Adrenal gland (tissue), 12 donors: ENCODE measurements around the gene RPIA. TPM values are rescaled to one million over a fixed set of nuclear protein-coding genes. Genes with fewer than 3 reads are reported as not detected.
"Not testable (repeated sequence)": the region's sequence is repeated elsewhere in the genome, so short reads cannot be mapped to it uniquely, and the experiment has no call there.

Experiments used
- DNase-seq, 7 donors: peaks; one replicate each; pipeline ENCODE4 v3.0.0-alpha.2; 2019 to 2020
- H3K27ac ChIP-seq, 5 donors: fragments of 200-600 bp; sonication (generic) in 4 of 5; 1 replicate in 3 of 5; 2 replicates in 2 of 5; pipeline versions ENCODE4 v1.5.1 to v1.8.0; 2016 to 2020; ENCODE audit warnings: mild to moderate bottlenecking in 1 of 5
- H3K27me3 ChIP-seq: fragments of 200-600 bp; 2 replicates; pipeline ENCODE4 v1.8.0; 2021
- H3K36me3 ChIP-seq, 2 donors: fragments of 200-600 bp; replicated peaks in 1 of 2; 1 replicate in 1 of 2; 2 replicates in 1 of 2; pipeline versions ENCODE4 v1.5.1 to v1.8.0; 2018 to 2022
- H3K4me1 ChIP-seq, 2 donors: fragments of 200-600 bp; replicated peaks in 1 of 2; 1 replicate in 1 of 2; 2 replicates in 1 of 2; pipeline versions ENCODE4 v1.5.1 to v1.8.0; 2018 to 2021
- H3K4me3 ChIP-seq, 4 donors: fragments of 200-600 bp; sonication (generic) in 3 of 4; one replicate each; pipeline ENCODE4 v1.5.1; 2016 to 2018
- H3K9me3 ChIP-seq, 3 donors: fragments of 200-600 bp; sonication (generic) in 1 of 3; replicated peaks in 1 of 3; 1 replicate in 2 of 3; 2 replicates in 1 of 3; pipeline versions ENCODE4 v1.5.1 to v1.8.0; 2016 to 2021
- POLR2A ChIP-seq, 2 donors: fragments of 450-650 bp; IDR thresholded peaks; one replicate each; pipeline ENCODE4 v1.6.1; 2017; ENCODE audit warnings: antibody characterized with exemption in 2 of 2, mild to moderate bottlenecking in 2 of 2, moderate library complexity in 1 of 2
- WGBS, 4 donors: extraction: QIAGEN DNeasy Blood & Tissue Kit in 2 of 4; methylation state at CpG; one replicate each; pipeline versions ENCODE4 v1.1.5 to v1.1.7; 2013 to 2017; 5-methylcytosine and 5-hydroxymethylcytosine counted together
- intact Hi-C, 2 donors: fragments of 100-400 bp; cut with DNase I; formaldehyde crosslinking; loops; one replicate each; pipeline versions ENCODE4 v1.14.1 to v1.15.0; 2022 to 2023
- polyA plus RNA-seq, 3 donors: library from polyadenylated mRNA; stranded (reverse); fragments of 200-250 nt in 2 of 3; fragments of 350-450 nt in 1 of 3; fragmentation: Illumina TruSeq in 1 of 3; extraction: RNeasy Lipid Tissue Mini Kit (QIAGEN cat#74804) in 1 of 3; gene quantifications; one replicate each; pipeline ENCODE4 v1.2.3, GENCODE V29; 2013 to 2014
- total RNA-seq, 9 donors: library from RNA; depleted of rRNA in 4 of 9; stranded (reverse); fragments of >200 nt in 4 of 9; fragments of 120-200 nt in 1 of 9; fragmentation: NEBNext Ultra II Directional in 1 of 9; extraction: Animal tissue kit (Norgen Biotek cat#: 25700) in 1 of 9; gene quantifications; one replicate each; pipeline versions ENCODE4 v1.1.0 to v1.2.4, GENCODE V29; 2013 to 2023
- TF ChIP-seq, protein P1 (sequence below), 6 experiments: fragments of 450-650 bp in 4 of 6; fragments of 200-600 bp in 2 of 6; sonication (generic) in 1 of 6; IDR thresholded peaks; 1 replicate in 5 of 6; 2 replicates in 1 of 6; pipeline versions ENCODE4 v1.5.1 to v1.8.0; 2016 to 2021; ENCODE audit warnings: antibody characterized with exemption in 6 of 6, mild to moderate bottlenecking in 2 of 6, moderate library complexity in 1 of 6
- donor health status: healthy with polysubstance abuse.
- donor health status: Bipolar disorder and iron deficiency.
- donor health status: DM: yes; HTN: yes; CAD: no.
- donor health status: DM: no; HTN: no; CAD: no.
- donor health status: DM: no; HTN: no; CAD: no.
- donor health status: DM: yes; HTN: yes; CAD: no.

The RPIA gene
- total and polyA plus RNA-seq, 12 donors, result 1.9 to 16.9 (median 11.3) TPM

DNA sequence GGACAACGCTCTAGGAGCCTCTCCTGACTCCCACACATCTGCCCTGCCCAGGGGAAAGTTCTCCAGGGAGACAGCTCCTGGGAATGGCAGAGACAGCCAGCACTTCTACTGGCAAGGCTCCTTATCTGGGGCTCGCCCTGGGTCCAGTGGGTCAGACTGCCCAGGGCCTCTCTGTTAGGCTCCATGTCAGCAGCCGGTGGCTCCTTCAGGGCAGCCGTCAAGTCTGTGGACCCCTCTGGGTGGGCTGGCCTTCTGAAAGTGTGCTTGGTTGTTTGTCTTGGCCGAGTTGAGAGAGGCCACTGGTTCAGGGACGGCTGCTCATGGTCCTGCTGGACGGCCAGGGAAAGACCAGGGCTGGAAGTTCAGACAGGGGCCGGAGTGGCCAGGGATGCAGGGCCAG, 65.6 kb downstream of the RPIA start:
- H3K36me3 ChIP-seq, result peaks cover 0 to under 1% of the 10 kb centered on the region in 2 donors
- no peaks in the 10 kb centered on the region for H3K9me3 ChIP-seq
- H3K4me1 ChIP-seq, result no peaks in the 10 kb centered on the region
- no peak for DNase-seq
- intact Hi-C loops, result no loop called here
- H3K4me3 ChIP-seq, result no peak overlapping the region
- no peak overlapping the region for H3K27ac ChIP-seq
- TF ChIP-seq, protein P1, sequence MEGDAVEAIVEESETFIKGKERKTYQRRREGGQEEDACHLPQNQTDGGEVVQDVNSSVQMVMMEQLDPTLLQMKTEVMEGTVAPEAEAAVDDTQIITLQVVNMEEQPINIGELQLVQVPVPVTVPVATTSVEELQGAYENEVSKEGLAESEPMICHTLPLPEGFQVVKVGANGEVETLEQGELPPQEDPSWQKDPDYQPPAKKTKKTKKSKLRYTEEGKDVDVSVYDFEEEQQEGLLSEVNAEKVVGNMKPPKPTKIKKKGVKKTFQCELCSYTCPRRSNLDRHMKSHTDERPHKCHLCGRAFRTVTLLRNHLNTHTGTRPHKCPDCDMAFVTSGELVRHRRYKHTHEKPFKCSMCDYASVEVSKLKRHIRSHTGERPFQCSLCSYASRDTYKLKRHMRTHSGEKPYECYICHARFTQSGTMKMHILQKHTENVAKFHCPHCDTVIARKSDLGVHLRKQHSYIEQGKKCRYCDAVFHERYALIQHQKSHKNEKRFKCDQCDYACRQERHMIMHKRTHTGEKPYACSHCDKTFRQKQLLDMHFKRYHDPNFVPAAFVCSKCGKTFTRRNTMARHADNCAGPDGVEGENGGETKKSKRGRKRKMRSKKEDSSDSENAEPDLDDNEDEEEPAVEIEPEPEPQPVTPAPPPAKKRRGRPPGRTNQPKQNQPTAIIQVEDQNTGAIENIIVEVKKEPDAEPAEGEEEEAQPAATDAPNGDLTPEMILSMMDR (IDR thresholded peaks at IDR 0.05), result no peak
- no peak for TF ChIP-seq POLR2A (IDR thresholded peaks at IDR 0.05)
- no peaks in the 10 kb centered on the region for H3K27me3 ChIP-seq
- 76 to 100% (median 84%) methylated on average over 2 to 8 of the region's 8 CpGs for WGBS, 4 donors

DNA sequence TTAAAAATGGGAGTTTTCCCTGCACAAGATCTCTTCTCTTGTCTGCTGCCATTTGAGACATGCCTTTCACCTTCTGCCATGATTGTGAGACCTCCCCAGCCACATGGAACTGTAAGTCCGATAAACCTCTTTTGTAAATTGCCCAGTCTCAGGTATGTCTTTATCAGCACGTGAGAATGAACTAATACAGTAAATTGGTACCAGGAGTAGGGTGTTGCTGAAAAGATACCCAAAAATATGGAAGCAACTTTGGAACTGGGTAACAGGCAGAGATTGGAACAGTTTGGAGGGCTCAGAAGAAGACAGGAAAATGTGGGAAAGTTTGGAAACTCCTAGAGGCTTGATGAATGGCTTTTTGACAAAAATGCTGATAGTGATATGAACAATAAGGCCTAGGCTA, 67.2 kb downstream of the RPIA start:
- H3K9me3 ChIP-seq, DNase-seq, H3K4me3 ChIP-seq, intact Hi-C loops, H3K36me3 ChIP-seq, H3K27me3 ChIP-seq, H3K27ac ChIP-seq, H3K4me1 ChIP-seq: not testable (repeated sequence)
- 73 to 86% (median 80%) methylated on average over 2 of the region's 2 CpGs for WGBS, 4 donors

DNA sequence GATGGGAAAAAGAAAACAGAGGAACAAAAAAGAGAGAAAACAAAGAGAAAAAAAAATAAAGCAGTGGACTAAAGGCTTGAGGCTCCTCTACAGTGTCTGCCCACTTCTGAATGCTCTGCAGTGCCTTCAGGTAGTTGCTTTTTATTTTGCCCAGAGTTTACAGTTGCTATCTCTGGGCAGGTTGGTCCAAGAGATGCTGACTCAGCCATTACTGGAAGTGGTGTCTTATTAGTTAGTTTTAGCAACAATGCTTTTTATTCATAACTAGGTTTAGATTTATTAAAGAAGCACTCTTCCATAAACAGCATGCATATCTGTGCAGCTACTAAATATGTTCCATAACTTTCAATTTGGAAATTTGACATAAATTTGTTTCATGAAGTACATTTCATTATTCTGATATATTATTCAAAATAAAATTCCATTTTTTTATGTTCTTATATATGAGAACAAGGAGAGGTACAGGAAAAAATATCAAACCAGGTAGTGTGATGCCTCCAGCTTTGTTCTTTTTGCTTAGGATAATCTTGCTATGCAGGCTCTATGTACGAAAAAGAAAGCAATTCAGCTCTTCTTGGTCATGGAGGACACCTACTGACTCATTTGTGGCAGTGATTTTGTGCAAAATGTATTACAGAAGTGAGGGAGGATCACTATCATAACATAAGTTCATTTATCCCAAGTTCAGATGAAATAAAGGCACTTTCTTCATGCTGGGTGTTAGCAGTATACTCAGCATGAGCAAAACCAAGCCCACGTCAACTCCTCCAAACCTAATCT, 69.5 kb downstream of the RPIA start:
- Histone ChIP-seq H3K4me1 (peaks cover 6 to 8% of the 10 kb centered on the region in 2 donors), H3K9me3 (no peaks in the 10 kb centered on the region), H3K27me3 (peaks cover 19% of the 10 kb centered on the region), H3K4me3 (no peak overlapping the region), H3K36me3 (no peaks in the 10 kb centered on the region), H3K27ac (no peak overlapping the region)
- DNase-seq, result no peak
- no peak for TF ChIP-seq POLR2A (IDR thresholded peaks at IDR 0.05)
- TF ChIP-seq, protein P1 (IDR thresholded peaks at IDR 0.05), result no peak
- intact Hi-C loops, result no loop called here
- WGBS, 4 donors, result 69 to 88% (median 82%) methylated on average over 2 of the region's 2 CpGs

DNA sequence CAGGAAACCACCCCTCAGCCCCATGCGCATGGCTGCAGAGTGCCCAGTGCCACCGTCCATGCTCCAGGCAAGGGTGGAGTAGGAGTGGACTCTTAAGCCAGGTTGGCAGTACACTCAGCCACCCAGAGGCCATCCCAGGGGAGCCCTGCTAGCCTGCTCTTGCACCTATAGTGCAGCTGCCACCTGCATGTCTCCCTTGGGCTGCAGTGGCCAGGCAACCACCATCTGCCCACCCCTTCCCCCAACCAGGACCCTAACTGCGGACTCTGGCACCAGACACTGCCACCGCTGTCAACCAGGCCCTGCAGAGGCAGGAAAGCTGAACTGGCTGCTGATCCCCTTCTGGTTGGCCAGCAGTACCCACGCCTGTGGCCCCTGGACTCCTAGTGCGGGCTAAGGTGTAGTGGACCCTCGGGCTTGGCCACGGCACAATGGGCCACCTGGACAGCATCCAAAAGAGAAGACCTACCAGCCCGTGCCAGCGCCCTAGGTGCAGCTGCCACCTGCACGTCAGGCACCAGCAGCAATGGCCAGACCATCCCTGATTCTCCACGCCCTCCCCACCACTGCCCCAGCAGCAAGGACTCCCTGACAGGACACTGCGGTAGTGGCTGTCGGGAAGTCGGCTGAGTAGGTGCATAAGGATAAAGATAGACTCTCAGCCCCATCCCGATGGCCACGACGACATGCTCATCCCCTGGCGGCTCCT, 72.8 kb downstream of the RPIA start:
- H3K27ac ChIP-seq, result no peak overlapping the region
- no peaks in the 10 kb centered on the region for H3K9me3 ChIP-seq
- no peak for DNase-seq
- H3K27me3 ChIP-seq, result peaks cover 19% of the 10 kb centered on the region
- no peaks in the 10 kb centered on the region for H3K36me3 ChIP-seq
- H3K4me3 ChIP-seq, result no peak overlapping the region
- TF ChIP-seq, protein P1 (IDR thresholded peaks at IDR 0.05), result no peak
- no peak for TF ChIP-seq POLR2A (IDR thresholded peaks at IDR 0.05)
- peaks cover 6 to 8% of the 10 kb centered on the region in 2 donors for H3K4me1 ChIP-seq
- intact Hi-C loops, result no loop called here
- WGBS, 4 donors, result 80 to 92% (median 84%) methylated on average over 7 to 19 of the region's 19 CpGs
